NK-92 treated with Interleukin-12 subunit alpha and Interleukin-12 subunit beta, amount 100 ng/mL, for 24 hours (cell line): ENCODE results near the gene ADORA1.
A peak's percentile ranks its signal among the peaks of the same experiment; 100 is the strongest.

ENCODE experiments used
- DNase-seq: peaks from one replicate; lab custom pipeline; 2025; lab: John Stamatoyannopoulos, UW

ADORA1 gene

DNA sequence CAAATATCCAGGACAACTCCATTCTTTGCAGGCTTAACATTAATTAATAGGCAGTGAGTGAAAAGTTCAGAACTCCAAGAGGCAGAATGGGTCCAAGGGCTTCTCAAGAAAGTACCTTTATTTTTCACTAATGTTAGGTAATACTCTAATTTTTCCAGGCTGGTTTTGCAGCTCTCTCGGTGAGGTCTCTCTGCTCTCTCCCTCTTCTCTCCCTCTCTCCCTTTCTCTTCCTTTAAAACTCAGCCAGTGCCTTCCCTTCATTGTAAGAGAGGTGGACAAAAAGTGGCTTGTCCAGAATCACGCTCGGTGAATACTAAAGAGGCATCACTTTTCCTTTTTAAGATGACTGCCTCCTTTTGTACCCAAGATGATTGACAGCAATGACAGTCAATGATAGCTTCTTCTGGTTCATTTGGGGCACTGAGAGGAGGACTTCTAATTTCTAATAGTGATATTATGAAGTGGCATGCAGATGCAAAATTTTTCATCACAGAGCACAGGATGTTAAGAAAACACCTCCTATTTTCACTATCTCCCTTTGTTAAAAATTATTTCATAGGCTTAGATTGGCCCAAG, 60.3 kb downstream of the ADORA1 start:
- no peak for DNase-seq

DNA sequence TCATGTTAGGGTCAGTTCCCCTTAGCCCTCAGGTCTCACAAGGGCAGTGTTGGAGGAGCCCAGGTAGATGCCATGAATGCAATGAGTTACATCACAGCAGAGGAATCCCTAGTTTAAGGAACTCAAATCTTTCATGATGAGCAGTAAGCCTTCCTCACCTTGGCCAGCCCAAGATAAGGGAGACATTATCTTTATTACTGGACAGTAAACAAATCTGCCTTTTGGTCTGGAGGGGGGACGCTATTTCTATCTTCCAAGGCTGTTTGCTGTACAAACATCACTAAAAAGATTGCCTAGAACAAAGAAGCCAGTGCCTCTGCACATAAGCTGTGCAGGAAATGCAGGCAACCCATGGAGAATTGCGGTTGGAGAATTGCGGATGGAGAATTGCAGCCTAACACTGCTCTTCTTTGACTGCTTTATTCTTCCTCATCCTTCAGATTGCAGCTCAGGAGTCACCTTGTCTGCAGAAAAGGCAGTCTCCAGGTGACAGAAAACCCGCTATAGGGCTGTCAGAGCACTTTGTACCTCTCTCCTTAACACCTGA, 61.2 kb downstream of the ADORA1 start:
- DNase-seq, result no peak

DNA sequence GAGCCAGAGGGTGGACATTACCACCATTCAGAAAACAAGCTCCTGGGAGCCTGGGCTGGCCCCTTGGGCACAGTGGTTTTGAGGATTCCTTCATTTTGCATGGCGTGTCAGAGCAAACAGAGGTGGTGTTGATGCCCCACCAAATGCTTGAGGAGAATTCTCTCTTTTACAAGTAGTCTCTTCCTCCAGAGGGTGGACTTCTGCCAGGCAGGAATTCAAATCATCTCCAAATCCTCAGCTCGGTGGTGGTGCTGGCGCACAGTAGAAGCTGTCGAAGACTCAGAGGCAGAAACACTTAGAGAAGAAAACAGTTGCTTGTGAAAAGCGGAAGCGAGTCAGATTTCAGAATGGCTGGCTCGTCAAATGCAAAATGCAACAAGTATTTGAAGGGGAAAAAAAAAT, 62.4 kb downstream of the ADORA1 start:
- DNase-seq, result no peak

DNA sequence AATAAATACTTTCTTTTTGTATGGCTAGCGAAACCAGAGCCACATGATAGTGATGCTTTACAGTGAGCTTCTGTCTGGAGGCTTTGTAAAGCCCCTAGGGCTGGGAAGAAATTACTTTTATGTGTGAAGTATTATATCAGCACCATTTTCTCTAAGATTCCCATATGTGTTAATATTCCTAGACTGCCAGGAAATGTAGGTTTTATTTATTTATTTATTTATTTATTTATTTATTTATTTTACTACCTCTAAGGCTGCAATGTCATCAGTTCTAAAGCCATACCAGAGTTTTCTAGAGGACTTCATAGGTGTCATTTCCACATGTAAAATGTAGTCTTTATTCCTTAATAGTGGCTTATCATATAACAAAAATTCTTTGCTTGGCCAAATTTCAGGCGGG, 63.4 kb downstream of the ADORA1 start:
- DNase-seq, result no peak

DNA sequence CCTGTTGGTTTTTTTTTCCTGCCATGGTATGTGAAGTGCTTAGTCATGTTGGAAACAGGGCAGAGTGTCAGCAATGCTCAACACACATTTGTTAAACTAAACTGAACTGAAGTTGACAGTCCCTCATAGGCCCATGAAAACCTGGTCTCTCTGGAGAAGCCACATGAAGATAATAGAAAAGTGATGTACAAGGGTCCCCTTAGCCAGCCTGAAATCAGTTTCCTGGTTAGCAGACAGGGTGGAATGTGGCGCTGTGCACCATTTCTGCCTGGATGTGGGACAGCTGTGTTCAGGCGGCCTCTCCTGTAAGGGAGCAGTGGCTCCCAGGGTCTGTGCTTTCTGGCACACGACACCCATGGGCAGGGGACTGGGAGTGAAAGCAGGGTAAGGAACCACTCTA, 68.8 kb downstream of the ADORA1 start:
- no peak for DNase-seq

DNA sequence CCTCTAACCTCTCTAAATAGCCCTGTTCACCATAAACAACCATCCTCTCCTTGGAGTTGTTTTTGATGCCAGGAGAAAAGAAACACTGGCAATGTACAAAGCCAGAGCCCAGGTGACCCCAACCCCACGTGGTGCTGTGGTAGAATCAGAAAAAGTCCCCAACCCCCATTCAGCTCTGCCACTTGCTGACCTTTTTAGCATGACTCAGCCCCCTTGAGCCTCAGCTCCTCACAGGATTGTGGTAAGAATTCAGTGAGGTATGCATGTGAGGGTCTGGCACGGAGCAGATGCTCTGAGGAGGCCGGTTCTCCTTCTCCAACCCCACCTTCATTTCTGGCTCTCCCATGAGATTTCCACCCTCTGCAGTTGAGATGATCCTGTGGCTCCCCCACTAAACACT, 70.1 kb downstream of the ADORA1 start:
- DNase-seq, result peak; percentile 71

DNA sequence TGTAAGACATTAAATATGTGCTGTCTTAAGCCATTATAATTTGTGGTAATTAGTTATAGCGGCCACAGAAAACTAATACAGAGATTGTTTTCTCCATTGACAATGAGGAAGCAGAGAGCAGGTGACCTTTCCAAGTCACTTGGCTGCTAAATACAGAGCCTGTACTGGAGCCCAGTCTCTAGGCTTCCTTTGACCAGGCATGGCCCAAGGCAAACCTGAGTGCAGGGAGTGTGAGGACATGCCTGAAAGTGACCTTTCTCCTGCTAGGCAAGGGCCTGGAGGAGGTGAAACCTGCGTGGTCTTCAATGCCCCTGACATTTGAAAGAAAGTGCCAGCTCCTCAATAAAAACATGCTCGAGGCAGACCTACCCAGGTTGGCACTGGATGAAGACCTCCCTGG, 71.5 kb downstream of the ADORA1 start:
- no peak for DNase-seq

DNA sequence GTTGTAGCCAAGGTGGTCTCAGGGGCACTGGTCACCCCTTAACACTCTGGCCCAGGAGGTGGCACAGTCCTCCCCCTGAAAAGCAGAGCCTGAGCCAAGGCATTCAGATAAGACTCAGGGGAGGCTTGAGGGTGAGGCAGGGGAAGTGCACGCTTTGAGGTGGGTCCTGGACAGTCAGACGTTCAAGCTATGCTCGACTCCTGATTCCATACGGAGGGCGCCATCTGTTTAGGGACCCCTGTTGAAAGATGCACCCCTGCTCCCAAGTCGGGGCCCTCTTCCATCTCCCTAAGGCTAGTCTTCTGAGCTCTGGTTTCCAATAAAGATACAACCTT, 71.9 kb downstream of the ADORA1 start:
- DNase-seq, result no peak

DNA sequence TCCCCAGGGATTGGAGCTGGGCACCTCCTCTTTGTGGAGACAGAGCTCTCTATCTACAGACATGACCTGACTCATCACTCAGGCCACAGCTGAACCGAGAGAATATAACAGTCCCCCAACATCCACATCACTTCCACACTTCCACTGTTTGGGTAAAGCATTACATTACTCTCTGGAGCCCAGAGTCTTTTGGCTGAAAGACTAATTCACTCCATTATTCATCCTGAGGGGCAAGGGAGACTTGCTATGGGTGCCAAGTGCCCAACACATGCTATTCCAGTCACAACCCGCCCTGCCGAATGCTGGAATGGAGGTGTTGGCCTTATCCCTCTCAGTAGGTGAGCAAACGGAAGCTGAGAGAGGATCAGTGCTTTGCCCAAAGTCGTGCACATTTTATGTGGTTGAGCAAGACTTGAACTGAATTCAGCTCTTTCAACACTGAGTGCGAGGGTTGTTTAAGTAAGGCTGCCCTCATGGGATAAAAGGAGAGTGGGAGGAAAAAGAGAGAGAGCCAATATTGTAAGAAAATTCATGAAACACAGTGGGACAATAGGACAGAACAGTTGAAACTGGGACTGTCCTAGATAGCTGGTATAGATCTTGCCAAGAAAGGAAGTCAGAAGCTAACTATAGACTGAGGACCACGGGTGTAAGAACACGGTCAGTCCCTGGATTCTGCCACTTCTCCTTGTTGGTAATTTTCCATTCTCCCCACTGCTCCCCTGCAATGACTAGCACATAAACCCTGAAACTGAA, 72.5 kb downstream of the ADORA1 start:
- no peak for DNase-seq

DNA sequence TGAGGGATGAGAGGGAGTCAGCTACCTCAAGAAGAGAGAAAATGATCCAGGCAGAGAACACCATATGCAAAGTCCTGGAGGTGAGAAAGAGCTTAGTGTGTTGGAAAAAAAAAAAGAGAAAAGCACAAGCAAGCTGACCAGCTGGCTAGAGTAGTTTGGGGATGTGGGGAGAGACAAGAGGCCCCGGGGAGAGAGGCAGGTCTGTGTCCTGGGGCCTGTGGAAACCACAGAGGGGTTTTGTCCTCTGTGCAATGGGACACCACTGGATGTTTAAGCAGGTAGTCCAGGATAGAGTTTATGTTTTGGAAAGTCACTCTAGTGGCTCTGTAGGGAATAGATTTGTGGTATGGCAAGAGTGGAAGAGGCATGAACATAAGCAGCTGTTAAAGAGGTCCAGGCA, 73.4 kb downstream of the ADORA1 start:
- no peak for DNase-seq

DNA sequence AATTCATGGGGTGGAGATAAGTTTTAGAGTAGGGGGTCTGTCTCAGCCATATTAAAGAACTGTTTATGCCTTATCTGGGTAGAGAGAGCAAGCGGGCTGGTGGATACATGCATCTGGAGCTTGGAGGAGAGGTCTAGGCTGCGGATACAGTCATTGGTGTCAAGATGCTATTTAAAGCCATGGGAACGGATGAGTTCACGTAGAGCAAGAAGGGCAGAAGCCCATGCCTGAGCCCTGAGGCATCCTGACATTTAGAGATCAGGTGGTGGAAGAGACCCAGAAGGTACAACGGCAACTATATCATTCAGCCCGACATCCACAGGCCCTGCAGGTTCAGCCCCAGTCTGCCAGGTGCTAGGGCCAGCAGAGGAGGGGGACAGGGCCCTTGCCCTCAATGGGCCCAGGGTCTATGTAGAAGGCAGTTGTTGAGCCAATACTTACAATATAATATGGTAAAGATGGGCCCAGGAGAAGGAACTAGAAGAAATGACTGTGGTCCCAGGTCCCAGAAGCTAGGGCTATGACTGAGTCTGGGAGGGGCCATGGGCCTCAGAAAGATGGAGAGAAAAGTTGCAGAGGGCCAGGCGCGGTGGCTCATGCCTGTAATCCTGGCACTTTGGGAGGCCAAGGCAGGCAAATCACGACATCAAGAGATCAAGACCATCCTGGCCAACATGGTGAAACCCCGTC, 74.1 kb downstream of the ADORA1 start:
- no peak for DNase-seq

DNA sequence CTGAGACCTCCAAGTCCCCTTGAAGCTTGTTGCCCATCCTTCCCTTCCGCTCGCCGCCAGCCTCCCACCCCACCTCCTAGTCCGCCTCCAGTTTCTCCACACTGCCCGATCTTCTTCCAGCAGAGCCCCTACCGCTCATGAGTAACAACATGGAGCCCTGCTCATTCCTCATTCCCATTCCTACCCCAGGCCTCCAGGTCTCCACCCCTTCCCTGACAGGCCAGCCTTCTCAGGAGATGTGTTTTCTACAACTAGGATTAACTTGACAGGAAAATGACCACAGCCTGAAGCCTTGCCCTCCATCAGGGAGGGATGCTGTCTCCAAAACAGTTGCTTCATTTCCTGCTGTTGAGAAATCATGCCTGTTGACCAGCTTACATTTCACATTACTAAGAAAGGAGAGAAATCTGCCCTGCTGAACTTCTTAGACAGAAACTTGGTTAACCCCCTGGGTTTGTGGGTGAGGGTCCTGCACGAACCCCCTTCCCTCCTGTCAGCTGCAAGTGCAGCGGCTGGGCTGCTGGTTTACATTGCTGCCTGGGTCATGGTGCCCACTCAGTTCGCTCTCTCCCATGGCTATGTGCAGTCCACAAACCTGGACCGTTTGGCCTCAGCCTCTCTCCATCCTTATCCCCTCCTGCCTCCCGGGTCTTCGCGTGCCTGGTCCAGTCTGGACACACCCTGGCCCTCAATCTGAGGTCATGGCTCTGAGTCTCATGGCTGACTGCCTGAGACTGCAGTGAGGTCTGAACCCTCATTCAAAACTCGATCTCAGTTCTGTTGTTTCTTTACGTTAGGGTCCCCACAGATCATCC, 75.1 kb downstream of the ADORA1 start:
- peak; percentile 43 for DNase-seq

DNA sequence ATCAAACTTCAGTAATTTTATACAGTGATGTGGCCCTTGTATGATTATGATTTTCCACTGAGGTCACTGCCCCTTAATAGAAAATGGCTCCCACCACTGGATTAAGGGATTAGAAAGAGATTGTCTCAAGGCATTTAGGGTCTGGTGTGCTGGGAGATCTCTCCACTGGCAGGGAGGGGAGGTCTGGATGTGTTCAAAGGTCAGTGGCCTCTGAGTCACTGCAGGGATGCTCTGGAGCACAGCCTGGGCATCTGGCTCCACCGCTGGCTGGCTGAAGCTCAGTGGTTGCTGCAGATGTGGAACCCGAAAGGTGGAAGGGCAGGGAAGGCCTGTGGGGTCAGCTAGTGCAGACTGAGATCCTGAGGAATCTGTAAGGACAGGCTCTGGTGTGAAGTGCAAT, 77.2 kb downstream of the ADORA1 start:
- DNase-seq, result no peak

DNA sequence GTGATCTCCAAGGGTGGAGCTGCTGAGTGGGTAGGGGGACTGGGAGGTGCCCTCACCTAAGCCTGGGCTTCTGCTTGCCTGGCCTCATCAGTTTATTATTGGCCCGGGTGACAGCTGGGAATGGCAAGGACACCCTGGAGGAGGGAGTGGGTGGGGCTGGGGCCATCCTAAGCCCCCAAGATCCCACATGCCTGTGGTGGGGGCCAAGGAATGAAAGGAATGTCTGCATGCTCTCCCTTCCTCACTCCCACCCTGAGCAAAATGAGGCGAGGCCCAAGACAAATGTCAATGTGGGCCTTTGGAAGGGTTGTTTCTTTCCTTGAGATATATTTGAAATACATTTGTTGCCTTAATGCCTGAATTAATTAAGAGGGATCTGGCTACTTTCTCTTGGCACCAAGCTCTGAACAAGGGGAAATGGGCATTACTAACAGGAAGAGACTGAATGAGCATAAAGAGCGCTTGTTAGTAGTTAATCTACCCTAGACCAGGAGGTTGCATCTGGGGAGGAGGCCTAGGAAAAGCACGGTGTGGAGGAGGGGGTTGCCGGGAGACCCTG, 78.7 kb downstream of the ADORA1 start:
- no peak for DNase-seq

DNA sequence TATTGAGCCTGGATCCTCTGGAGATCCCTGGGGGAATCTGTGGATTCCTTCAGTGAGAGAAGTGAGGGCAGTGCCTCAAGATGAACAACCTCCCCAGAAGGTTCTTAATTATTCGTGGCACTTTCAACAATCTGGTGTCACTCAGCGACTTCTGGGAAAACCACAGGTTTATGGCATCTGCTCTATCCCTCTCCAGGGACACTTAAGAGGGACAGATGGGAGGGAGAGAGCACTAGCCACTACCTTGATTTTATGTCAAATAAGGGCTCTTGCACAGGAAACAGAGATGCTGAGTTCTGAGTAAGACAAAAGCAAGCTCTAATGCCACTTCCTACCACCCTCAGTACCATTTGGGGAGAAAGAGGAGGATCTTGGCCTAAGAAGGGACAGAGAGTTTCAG, 80.2 kb downstream of the ADORA1 start:
- no peak for DNase-seq

DNA sequence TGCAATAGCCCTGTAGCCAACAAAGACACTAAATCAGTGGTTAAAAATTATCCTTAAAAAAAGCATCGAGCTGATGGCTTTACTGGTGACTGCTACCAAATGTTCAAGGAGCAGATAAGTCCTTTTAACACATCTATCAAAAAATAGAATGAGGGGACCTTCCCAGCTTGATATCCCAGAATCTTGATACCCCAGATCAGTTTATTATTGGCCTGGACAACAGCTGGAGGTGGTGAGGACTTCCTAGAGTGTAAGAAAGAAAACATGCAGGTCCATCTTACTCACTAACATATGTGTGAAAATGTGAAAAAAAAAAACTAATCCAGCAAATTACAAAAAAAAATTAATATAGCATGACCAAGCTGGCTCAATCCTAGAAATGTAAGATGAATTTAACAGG, 80.7 kb downstream of the ADORA1 start:
- no peak for DNase-seq

DNA sequence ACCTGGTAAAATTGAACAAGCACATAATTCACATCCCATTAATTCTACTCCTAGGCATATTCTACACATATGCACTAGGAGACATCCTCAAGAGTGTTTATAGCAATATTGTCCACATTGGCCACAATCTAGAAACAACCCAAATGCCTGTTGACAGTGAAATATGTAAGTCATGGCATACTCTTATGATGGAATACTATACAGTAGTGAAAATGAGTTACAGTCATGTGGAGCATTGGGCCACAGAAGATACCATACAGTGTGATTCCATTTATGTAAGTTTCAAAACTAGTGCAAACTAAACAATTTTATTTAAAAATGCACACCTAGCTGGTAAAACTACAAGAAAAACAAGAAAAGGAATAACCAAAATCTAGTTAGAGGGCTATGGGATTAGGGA, 82.8 kb downstream of the ADORA1 start:
- no peak for DNase-seq

DNA sequence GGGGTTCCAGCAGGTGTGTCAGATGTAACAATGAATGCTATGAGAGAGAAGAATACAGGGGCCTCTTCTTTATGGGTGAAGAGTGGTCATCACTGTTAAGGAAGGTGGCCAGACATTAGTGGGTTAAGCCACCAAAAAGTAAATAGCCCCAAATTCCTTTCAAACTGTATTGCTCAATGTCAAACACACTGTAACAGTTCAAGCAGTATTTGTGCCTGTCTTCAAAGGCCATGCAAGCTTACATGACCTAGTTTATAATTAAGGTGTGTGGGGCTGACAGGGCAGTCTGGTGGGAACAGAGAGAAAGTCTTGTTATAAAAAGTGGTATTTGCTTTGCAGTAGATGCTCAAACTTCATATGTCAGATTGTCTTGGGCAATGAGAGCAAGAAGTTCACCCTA, 83.5 kb downstream of the ADORA1 start:
- no peak for DNase-seq

DNA sequence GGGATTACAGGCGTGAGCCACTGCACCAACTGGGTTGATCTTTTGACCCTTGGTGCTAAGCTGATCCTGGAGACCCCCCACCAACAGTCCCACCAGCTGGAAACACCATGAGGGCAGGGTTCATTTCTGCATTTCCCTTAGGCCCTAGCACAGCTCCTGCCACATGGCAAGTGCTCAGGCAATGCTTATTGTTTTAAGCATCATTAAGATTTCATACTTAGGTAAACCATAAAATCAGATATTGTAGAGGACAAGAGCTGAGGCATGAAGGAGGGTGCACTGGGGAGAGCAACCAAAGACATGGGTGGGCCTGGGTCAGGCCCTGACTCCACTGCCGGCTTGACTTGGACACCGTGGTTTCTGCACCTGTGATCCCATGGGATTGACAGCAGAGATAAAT, 84.3 kb downstream of the ADORA1 start:
- DNase-seq, result no peak

DNA sequence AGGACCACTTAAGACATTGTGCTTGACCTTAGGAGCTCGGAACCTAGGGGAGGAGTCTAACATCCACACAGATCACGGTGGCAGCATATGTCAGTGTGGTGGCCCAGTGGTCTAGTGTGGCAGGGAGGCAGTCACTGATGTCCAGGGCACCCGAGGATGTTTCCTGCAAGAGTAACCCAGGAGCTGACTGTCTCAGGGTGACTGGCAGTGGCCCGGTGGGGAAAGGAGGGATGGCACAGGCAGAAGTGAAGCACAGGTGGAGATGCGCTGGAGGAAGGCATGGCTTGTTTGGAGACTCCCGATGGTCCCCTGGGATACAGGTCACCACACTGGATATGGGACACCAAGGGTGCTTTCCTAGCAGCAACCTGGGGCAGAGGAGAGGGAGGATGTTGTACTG, 85.6 kb downstream of the ADORA1 start:
- DNase-seq, result no peak

DNA sequence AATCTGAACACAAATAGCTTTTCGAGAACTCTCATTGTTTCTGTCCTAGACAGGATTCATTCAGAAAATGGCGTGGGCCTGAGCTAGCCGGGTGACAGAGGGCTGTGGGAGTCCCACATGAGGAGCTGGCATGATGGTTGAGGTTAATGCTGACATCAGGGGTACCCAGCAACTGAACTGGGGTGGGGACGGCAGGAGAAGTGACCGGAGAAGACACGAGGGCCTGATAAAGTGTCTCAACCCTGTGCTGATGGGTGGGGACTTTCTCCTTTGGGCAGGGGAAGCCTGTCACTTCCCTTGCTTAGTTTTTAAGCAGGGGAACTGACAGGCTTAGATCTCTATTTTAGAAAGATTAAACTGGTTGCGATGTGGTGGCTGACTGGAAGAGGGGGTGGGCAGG, 87.3 kb downstream of the ADORA1 start:
- peak; percentile 33 for DNase-seq

DNA sequence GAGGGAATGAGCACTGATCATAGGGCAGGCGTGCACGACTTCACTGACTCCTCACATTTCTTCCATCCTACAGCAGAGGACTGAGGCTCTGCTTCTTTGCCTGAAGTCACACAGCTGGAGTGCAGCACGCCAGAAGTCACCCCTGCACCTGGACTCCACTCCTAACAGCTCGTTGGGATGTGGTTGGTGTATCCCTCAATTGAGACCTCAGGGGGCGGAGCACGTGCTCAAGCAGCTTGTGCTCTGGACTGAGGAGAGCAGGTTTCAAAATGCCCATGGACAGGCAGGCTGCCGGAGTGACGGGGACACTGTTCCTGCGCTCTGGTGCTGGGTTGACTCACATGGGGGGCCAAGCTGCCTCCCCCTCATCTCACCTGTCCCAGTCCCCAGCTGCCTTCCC, 88.0 kb downstream of the ADORA1 start:
- no peak for DNase-seq
